Activated T-cell treated with anti-CD3 and anti-CD28 coated beads, Interleukin-2, amount 50 U/mL, for 72 hours (primary cell): ENCODE measurements around the gene GRM4. TPM values are rescaled to one million over a fixed set of nuclear protein-coding genes. Genes with fewer than 3 reads are reported as not detected.

ENCODE experiments used
- ATAC-seq, 2 donors: fragments of 150-1000 bp; cut with Tn5 transposase; replicated peaks in 1 of 2; 2 replicates each; pipeline ENCODE4 v1.10.0; 2021; ENCODE audit warnings: moderate library complexity in 2 of 2, mild to moderate bottlenecking in 1 of 2
- DNase-seq, 2 donors: peaks; one replicate each; pipeline ENCODE4 v3.0.0; 2021 to 2022; ENCODE audit warnings: mixed read lengths in 1 of 2
- H3K27ac Mint-ChIP-seq: one replicate; pipeline ENCODE4 v1.8.0; 2022; ENCODE audit warnings: mild to moderate bottlenecking, moderate library complexity, mixed read lengths
- H3K27me3 Mint-ChIP-seq: one replicate; pipeline ENCODE4 v1.8.0; 2022; ENCODE audit warnings: low read depth, mixed read lengths
- H3K36me3 Mint-ChIP-seq, 2 donors: one replicate each; pipeline ENCODE4 v1.8.0; 2022; ENCODE audit warnings: mixed read lengths in 2 of 2, mild to moderate bottlenecking in 1 of 2; ENCODE audit not compliant: insufficient read depth in 2 of 2
- H3K4me1 Mint-ChIP-seq: one replicate; pipeline ENCODE4 v1.8.0; 2022; ENCODE audit warnings: low read depth, mixed read lengths
- H3K4me3 Mint-ChIP-seq, 2 donors: one replicate each; pipeline ENCODE4 v1.8.0; 2022; ENCODE audit warnings: mild to moderate bottlenecking in 2 of 2, mixed read lengths in 2 of 2, moderate library complexity in 2 of 2
- H3K9me3 Mint-ChIP-seq, 2 donors: one replicate each; pipeline ENCODE4 v1.8.0; 2022; ENCODE audit warnings: mixed read lengths in 2 of 2
- total RNA-seq, 2 donors: library from RNA; stranded (reverse); gene quantifications; one replicate each; pipeline ENCODE4 v1.2.3, GENCODE V29; 2022

Gene GRM4
- total RNA-seq, 2 donors from 2014 or later, result 0.07 TPM; not detected in 1

DNA sequence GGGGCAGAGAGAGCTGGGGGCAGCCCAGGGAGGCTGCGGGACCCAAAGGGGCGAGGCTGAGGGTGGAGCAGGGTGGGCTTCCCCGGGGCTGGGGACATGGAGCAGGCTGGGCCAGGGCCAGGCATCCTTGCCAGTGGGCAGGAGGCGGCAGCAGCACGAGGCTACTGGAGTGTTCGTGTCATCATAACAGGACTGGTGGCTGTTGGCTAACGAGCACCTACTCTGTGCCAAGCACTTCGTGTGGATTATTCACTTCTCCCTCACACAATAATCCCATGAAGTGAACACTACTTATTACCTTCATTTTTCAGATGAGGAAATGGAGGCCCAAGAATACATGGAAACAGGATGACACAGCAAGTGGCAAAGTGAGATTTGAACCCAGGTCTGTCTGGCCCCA is 41.7 kb downstream of the GRM4 start:
- DNase-seq, result no peak
- Mint-ChIP-seq H3K27me3 (no peaks in the 10 kb centered on the region), H3K4me1 (no peaks in the 10 kb centered on the region), H3K27ac (no peak overlapping the region), H3K36me3 (no peaks in the 10 kb centered on the region), H3K9me3 (no peaks in the 10 kb centered on the region), H3K4me3 (no peak overlapping the region)
- ATAC-seq, result no peak

DNA sequence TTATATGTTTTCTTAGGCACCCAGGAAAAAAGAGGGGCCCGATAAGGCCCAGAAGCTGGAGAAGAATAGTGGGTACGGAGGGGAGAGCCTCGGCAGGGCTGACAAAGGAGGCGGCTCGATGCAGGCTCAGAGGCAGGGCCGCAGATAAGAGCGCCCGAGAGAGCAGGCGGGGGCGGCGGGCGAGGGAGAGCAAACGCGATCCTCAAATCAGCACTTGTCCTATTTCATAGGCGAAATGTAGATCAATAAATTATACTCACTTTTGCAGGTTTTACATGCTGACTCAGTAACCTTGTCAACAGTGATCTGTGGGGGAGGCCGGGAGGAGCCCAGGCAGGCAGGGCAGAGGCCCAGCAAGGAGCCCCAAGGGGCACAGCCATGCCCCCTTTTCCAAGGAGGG is 42.6 kb downstream of the GRM4 start:
- ATAC-seq (no peak), DNase-seq (no peak)
- Mint-ChIP-seq H3K9me3 (no peaks in the 10 kb centered on the region), H3K36me3 (no peaks in the 10 kb centered on the region), H3K4me1 (no peaks in the 10 kb centered on the region), H3K27me3 (no peaks in the 10 kb centered on the region), H3K4me3 (no peak overlapping the region), H3K27ac (no peak overlapping the region)

DNA sequence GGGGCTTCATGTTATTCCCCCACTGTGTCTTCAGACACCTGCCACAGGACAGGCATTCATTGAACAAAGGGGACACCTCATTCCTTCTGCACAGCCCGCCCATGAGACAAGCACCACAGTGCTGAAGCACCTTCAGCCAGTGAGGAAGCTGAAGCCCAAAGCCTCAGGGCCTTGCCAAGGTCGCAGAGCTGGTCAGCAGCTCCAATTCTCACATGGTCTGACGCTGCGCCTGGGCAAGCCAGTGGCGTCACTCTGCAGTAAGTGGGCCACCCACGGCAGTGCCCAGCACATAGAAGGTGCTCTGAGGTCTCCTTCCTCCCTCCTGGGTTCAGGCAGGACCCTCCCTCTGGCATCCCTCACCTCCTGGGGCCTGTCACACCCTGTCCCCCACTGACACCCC is 43.2 kb downstream of the GRM4 start:
- H3K4me3 Mint-ChIP-seq, result no peak overlapping the region
- DNase-seq (no peak), ATAC-seq (no peak)
- H3K9me3 Mint-ChIP-seq, result no peaks in the 10 kb centered on the region
- H3K27me3 Mint-ChIP-seq, result no peaks in the 10 kb centered on the region
- no peaks in the 10 kb centered on the region for H3K4me1 Mint-ChIP-seq
- no peaks in the 10 kb centered on the region for H3K36me3 Mint-ChIP-seq
- no peak overlapping the region for H3K27ac Mint-ChIP-seq

DNA sequence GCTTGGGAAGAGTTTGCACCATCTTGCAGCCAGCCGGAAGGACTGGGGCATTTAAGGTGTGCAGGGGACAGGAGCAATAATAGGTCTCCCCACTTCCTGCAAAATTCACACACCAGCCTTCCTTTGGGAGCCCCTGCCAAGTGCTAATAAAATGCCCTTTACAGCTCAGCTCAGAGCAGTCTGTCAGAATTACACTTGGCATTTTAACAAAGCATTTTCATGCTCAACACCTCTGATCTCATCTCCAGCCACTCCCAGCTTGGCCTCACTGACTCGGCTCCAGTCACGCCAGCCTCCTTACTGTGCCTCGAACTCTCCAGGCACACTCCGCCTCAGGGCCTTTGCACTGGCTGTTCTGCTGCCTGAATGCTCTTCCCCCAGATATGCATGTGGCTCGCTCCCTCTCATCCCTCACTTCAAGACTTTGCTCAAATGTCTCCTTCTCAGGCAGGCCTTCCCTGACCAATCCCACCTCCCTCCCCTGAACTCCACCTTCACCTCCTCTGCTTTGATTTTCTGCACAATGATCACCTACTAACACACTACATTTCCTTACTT is 43.7 kb downstream of the GRM4 start:
- H3K27me3 Mint-ChIP-seq, result no peaks in the 10 kb centered on the region
- H3K9me3 Mint-ChIP-seq, result no peaks in the 10 kb centered on the region
- no peaks in the 10 kb centered on the region for H3K4me1 Mint-ChIP-seq
- ATAC-seq, result no peak
- H3K27ac Mint-ChIP-seq, result no peak overlapping the region
- DNase-seq, result no peak
- H3K4me3 Mint-ChIP-seq, result no peak overlapping the region
- H3K36me3 Mint-ChIP-seq, result no peaks in the 10 kb centered on the region

DNA sequence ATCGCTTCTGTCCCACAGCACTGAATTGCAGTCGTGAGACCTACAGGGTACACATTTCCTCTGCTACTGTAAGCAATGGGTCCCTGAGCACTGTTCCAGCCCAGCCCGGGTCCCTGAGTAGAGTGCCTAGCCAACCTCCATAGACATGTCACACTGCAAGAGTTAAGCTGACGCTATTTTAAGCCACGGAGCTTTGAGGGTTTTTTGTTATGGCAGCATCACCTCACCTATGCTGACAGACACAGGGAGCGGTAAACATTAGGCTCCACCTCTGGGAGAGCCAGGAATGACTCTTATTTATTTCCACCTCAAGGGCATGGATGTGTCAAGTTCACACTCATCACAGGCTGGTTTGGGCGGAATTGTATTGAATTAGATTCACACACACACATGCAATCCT is 45.1 kb downstream of the GRM4 start:
- Mint-ChIP-seq H3K4me3 (no peak overlapping the region), H3K36me3 (no peaks in the 10 kb centered on the region), H3K27me3 (peaks cover 12% of the 10 kb centered on the region), H3K9me3 (no peaks in the 10 kb centered on the region), H3K4me1 (no peaks in the 10 kb centered on the region), H3K27ac (no peak overlapping the region)
- ATAC-seq (no peak), DNase-seq (no peak)

DNA sequence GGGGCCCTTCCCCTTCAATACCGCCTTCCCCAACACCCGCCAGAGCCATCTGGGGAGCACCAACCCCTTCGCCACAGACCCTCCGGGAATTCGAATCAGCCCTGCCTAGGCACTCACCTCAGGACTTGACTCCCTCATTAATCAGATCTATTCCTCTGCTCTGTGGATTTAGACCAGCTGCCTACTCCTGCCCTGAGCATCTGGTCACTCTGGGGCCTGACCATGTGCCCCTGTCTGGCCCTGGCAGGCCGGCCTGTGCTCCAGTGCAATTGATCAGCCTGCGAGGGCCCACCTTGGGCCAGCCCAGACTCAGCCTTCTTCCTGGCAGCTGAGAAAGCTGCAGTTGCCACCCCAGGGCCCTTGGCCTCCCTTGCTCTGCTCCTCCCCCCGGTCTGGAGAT is 46.0 kb downstream of the GRM4 start:
- Mint-ChIP-seq H3K36me3 (no peaks in the 10 kb centered on the region), H3K4me1 (no peaks in the 10 kb centered on the region), H3K4me3 (no peak overlapping the region), H3K9me3 (no peaks in the 10 kb centered on the region), H3K27me3 (peaks cover 21% of the 10 kb centered on the region), H3K27ac (no peak overlapping the region)
- no peak for DNase-seq
- ATAC-seq, result no peak

DNA sequence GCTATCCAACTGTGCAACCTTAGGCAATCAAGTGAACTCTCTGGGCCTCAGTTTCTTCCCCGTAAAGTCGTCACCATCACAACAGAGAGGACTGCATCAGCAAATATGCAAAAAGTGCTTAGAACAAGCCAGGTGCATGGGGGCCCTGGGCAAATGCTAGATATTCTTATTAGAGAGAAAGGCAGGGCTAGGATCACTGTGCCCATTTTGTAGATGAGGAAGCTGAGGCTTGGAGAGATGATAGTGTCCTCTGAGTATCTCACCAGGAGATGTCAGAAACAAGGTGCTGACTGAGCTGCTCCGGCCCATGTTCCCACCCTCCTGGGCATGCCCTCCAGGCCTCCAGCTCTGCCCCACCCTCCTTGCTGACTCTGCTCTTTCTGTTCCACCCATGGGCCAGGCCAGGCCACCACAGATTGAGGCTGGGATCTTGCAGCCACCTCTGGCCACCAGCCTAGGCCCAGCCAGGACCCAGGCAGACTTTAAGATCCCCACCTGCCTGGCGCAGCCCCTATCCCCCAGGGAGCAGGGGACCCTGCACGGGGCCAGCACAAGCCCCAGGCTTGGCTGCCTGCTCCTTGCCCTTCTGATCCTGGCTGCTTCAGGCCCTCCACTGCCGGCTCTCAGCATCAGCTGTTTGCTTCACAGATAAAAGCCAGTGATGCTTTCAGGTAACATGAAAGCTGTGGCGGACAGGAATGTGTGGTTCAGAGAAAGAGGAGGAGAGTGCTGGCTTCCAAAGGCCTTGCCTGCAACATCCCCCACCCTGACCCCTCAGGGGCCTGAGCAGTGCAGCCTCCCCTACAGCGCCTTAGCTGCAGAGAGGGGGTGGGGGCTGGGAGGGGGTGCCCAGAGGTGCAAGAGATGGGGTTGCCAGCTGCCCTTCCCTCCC is 47.6 kb downstream of the GRM4 start:
- Mint-ChIP-seq H3K4me3 (no peak overlapping the region), H3K27me3 (peaks cover 27% of the 10 kb centered on the region), H3K36me3 (no peaks in the 10 kb centered on the region), H3K9me3 (no peaks in the 10 kb centered on the region), H3K27ac (no peak overlapping the region), H3K4me1 (no peaks in the 10 kb centered on the region)
- DNase-seq (no peak), ATAC-seq (no peak)

DNA sequence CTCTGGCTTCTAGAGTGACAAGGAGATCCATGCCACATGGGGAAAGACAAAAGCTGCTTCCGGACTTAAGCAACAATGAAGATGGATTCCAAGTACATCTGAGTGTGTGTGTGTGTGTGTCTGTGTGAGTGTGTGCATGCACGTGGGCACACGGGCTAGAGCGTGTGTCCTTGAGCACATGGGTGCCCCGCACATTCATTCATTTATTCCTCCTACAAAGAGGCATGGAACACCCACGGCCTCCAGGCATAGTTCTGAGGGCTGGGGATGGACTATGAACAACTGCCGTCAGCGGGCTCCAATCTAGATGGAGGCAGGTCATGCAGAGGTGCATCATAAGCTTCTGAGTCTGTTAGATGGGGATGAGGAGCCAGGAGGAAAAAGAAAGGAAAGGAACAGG is 49.1 kb downstream of the GRM4 start:
- Mint-ChIP-seq H3K27me3 (peaks cover 31% of the 10 kb centered on the region), H3K36me3 (no peaks in the 10 kb centered on the region), H3K9me3 (no peaks in the 10 kb centered on the region), H3K4me1 (no peaks in the 10 kb centered on the region), H3K27ac (no peak overlapping the region), H3K4me3 (no peak overlapping the region)
- no peak for DNase-seq
- no peak for ATAC-seq

DNA sequence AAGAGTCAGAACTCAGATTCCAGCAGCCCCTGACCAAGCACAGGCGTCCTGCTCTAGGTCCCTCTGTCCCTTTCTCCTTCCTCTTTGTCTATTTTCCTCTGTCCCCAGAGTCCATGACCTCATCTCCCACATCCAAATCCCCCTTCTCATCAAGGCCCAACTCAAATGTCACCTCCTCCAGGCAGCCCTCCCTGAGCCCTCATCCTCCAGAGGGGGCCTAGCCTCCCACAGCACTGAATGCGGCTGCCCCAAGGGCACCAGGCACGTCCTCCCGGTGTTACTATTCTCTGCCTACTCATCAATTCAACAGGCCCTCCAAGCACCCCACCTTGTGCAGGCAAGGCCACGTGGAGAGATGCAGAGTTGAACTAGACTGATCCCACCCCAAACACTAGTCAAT is 49.7 kb downstream of the GRM4 start:
- Mint-ChIP-seq H3K27ac (no peak overlapping the region), H3K4me1 (no peaks in the 10 kb centered on the region), H3K4me3 (no peak overlapping the region), H3K9me3 (no peaks in the 10 kb centered on the region), H3K27me3 (peaks cover 31% of the 10 kb centered on the region), H3K36me3 (no peaks in the 10 kb centered on the region)
- DNase-seq (no peak), ATAC-seq (no peak)

DNA sequence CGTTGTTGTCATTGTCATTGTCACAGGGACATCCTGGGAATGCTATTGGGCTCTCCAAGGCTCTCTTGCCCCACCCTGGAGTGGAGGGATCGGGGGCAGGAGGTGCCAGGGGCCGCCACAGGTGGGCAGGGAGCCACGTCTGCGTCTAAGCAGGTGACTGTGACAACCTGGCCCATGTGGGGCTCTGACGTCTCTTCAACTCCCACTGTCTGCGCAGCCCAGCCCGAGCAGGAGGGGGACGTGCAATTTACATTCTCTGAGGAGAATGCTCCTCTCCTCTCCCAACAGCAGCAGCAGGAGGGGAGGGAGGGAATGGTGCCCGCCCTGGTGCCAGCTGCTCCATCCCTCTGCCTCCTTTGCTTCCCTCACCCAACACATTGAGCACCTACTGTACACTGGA is 50.1 kb downstream of the GRM4 start:
- ATAC-seq (no peak), DNase-seq (no peak)
- Mint-ChIP-seq H3K4me1 (no peaks in the 10 kb centered on the region), H3K9me3 (no peaks in the 10 kb centered on the region), H3K4me3 (no peak overlapping the region), H3K27me3 (peaks cover 31% of the 10 kb centered on the region), H3K36me3 (no peaks in the 10 kb centered on the region), H3K27ac (no peak overlapping the region)

DNA sequence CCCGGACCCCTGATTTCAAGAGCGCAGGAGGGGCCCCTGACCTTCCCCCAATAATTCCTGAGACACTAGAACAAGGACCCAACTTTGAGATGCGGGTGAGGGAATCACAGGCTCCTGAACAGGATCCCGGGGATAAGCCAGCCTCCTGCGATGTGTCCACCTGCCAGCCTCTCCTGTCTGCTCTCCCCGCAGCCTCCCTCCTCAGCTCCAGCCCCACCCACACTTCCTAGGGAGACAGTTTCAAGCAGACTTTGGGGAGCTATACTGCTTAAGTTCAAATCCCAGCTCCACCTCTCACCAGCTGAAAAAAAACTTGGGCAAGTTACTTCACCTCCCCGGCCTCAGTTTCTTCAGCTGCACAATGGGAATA is 50.8 kb downstream of the GRM4 start:
- no peaks in the 10 kb centered on the region for H3K36me3 Mint-ChIP-seq
- no peak for ATAC-seq
- no peak overlapping the region for H3K27ac Mint-ChIP-seq
- no peaks in the 10 kb centered on the region for H3K4me1 Mint-ChIP-seq
- H3K27me3 Mint-ChIP-seq, result peaks cover 31% of the 10 kb centered on the region
- H3K4me3 Mint-ChIP-seq, result no peak overlapping the region
- no peak for DNase-seq
- H3K9me3 Mint-ChIP-seq, result no peaks in the 10 kb centered on the region

DNA sequence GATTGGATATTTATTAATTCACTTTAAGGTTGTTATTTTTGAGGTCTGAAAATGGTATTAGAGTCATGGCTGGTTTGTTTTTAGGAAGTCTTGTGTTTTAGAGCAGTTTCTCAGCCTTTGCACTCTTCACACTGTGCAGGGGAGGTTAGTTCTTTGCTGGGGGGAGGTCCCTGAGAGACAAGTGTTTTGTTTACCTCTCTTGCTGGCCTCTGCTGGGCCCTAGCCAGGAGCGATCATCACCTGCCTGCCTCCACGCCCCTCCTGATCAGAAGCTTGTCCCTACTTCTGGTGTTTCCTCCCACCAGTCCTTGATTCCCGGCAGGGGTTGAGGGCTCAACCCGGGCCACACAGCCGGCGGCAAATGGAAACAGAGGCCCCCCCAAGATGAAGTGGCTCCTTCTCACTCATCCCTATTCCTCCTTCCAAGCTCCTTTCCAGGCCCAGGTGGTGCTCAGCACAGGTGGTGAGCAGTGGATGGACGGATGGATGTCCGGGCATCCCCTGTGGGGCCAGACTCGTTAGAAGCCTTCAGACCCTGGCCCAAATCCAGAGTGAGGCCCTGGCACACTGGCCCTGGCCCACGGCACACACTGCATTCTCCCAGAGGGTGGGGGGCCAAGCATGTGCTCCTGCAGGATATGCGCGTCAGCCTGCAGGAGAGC is 51.3 kb downstream of the GRM4 start:
- H3K36me3 Mint-ChIP-seq, result no peaks in the 10 kb centered on the region
- H3K27ac Mint-ChIP-seq, result no peak overlapping the region

DNA sequence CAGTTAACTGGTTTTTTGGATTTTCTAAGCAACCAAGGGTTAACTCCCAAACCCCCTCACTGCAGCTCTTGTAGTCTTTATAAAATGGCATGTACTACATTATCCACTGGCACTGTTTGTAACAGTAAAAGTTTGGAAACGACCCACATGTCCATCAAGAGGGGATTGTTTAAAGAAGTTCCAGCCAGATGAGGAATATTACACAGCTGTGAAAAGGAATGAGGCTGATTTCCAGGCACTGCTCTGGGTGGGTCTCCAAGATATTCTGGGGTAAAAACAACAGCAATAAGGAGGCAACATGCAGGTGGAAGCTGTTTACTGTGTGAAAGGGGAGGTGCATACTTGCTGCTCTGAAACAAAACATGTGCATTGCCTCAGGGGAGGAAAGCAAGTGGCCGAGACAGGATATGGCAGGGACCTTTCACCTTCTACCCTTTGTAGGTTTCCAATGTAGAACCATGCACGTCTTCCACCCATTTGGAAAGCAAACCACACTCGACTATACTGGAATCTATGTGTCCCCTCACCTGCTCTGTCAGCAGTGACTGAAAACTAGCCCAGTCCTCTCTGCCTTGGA is 51.9 kb downstream of the GRM4 start:
- Mint-ChIP-seq H3K27me3 (peaks cover 31% of the 10 kb centered on the region), H3K9me3 (no peaks in the 10 kb centered on the region), H3K4me1 (no peaks in the 10 kb centered on the region), H3K27ac (no peak overlapping the region), H3K4me3 (no peak overlapping the region), H3K36me3 (no peaks in the 10 kb centered on the region)
- ATAC-seq, result no peak
- DNase-seq, result no peak

More for the DNA sequence above, 51.3 kb downstream of the GRM4 start:
- Mint-ChIP-seq H3K27me3 (peaks cover 31% of the 10 kb centered on the region), H3K4me1 (no peaks in the 10 kb centered on the region), H3K9me3 (no peaks in the 10 kb centered on the region), H3K4me3 (no peak overlapping the region)
- DNase-seq (no peak), ATAC-seq (no peak)
